Thymus (tissue), 11 donors: Measurements from ENCODE around the gene S1PR3. TPM values are rescaled to one million over a fixed set of nuclear protein-coding genes. Genes with fewer than 3 reads are reported as not detected.

Experiments used
- DNase-seq, 9 donors: peaks; one replicate each; pipeline ENCODE4 v3.0.0-alpha.2; 2013; ENCODE audit warnings: low spot score in 9 of 9, low read depth in 6 of 9, missing footprints in 1 of 9
- H3K27ac ChIP-seq, 2 donors: one replicate each; pipeline ENCODE4 v1.5.1; 2013; ENCODE audit warnings: control low read depth in 1 of 2, low read depth in 1 of 2, low read length in 1 of 2, mild to moderate bottlenecking in 1 of 2, moderate library complexity in 1 of 2
- H3K27me3 ChIP-seq, 2 donors: one replicate each; pipeline ENCODE4 v1.5.1; 2013; ENCODE audit warnings: low read length in 1 of 2; ENCODE audit not compliant: control insufficient read depth in 2 of 2, insufficient read depth in 1 of 2
- H3K36me3 ChIP-seq, 2 donors: one replicate each; pipeline ENCODE4 v1.5.1; 2013; ENCODE audit warnings: low read length in 1 of 2, mild to moderate bottlenecking in 1 of 2, moderate library complexity in 1 of 2; ENCODE audit not compliant: control insufficient read depth in 2 of 2, insufficient read depth in 2 of 2
- H3K4me1 ChIP-seq, 2 donors: one replicate each; pipeline ENCODE4 v1.5.1; 2013; ENCODE audit warnings: low read length in 2 of 2; ENCODE audit not compliant: control insufficient read depth in 2 of 2, insufficient read depth in 2 of 2
- H3K4me3 ChIP-seq, 2 donors: one replicate each; pipeline ENCODE4 v1.5.1; 2013; ENCODE audit warnings: low read length in 2 of 2, control low read depth in 1 of 2, mild to moderate bottlenecking in 1 of 2
- H3K9me3 ChIP-seq, 2 donors: one replicate each; pipeline ENCODE4 v1.5.1; 2013; ENCODE audit warnings: low read length in 1 of 2, mild to moderate bottlenecking in 1 of 2; ENCODE audit not compliant: control insufficient read depth in 2 of 2, insufficient read depth in 1 of 2
- WGBS: extraction: QIAGEN DNeasy Blood & Tissue Kit; methylation state at CpG from one replicate; pipeline ENCODE4 v1.1.7; 2013; 5-methylcytosine and 5-hydroxymethylcytosine counted together
- polyA plus RNA-seq: library from polyadenylated mRNA; stranded (reverse); fragments of 200-250 nt; gene quantifications from one replicate; pipeline ENCODE4 v1.2.3, GENCODE V29; 2013
- total RNA-seq: library from RNA; stranded (reverse); fragments of 120-200 nt; gene quantifications from one replicate; pipeline ENCODE4 v1.2.4, GENCODE V29; 2013
- donor health status: healthy.

The S1PR3 gene
- total and polyA plus RNA-seq, 2 donors = 4.7 to 5.9 TPM

- Histone ChIP-seq H3K9me3 (no peaks in the 10 kb centered on the region), H3K4me1 (peaks cover 16 to 18% of the 10 kb centered on the region in 2 donors), H3K27me3 (no peaks in the 10 kb centered on the region), H3K36me3 (no peaks in the 10 kb centered on the region), H3K4me3 (no peak overlapping the region), H3K27ac (no peak overlapping the region)
- 91% methylated on average over 3 of the region's 3 CpGs for WGBS
- DNase-seq = no peak
Observed at GRCh38 chr9:88960632-88961031, 30.6 kb upstream of the S1PR3 start.

- WGBS = 95% methylated on average over 8 of the region's 8 CpGs
Observed at GRCh38 chr9:88965473-88965872, 25.8 kb upstream of the S1PR3 start.

GRCh38 chr9:88966894-88967676, 24.2 kb upstream of the S1PR3 start:
- H3K36me3 ChIP-seq = no peaks in the 10 kb centered on the region
- H3K9me3 ChIP-seq = no peaks in the 10 kb centered on the region
- peaks cover 4 to 9% of the 10 kb centered on the region in 2 donors for H3K4me1 ChIP-seq
- no peak for DNase-seq
- H3K27ac ChIP-seq = no peak overlapping the region
- WGBS = 86% methylated on average over 10 of the region's 10 CpGs
- peaks cover 0 to 8% of the 10 kb centered on the region in 2 donors for H3K27me3 ChIP-seq
- H3K4me3 ChIP-seq = no peak overlapping the region

More at GRCh38 chr9:88965473-88965872, 25.8 kb upstream of the S1PR3 start:
- peaks cover 4 to 9% of the 10 kb centered on the region in 2 donors for H3K4me1 ChIP-seq
- peaks cover 0 to 8% of the 10 kb centered on the region in 2 donors for H3K27me3 ChIP-seq
- H3K9me3 ChIP-seq = no peaks in the 10 kb centered on the region
- H3K36me3 ChIP-seq = no peaks in the 10 kb centered on the region
- H3K4me3 ChIP-seq = no peak overlapping the region
- H3K27ac ChIP-seq = no peak overlapping the region
- no peak for DNase-seq

- H3K27ac ChIP-seq = no peak overlapping the region
- H3K27me3 ChIP-seq = peaks cover 0 to 8% of the 10 kb centered on the region in 2 donors
- WGBS = 92% methylated on average over 4 of the region's 4 CpGs
- no peaks in the 10 kb centered on the region for H3K36me3 ChIP-seq
- peaks cover 4 to 13% of the 10 kb centered on the region in 2 donors for H3K4me1 ChIP-seq
- DNase-seq = no peak
- peaks cover 1 to 7% of the 10 kb centered on the region in 2 donors for H3K9me3 ChIP-seq
- no peak overlapping the region for H3K4me3 ChIP-seq
Observed at GRCh38 chr9:88968799-88969198, 22.5 kb upstream of the S1PR3 start.

GRCh38 chr9:88969646-88970373, 21.5 kb upstream of the S1PR3 start:
- WGBS = 80% methylated on average over 8 of the region's 8 CpGs

GRCh38 chr9:88971131-88971960, 19.9 kb upstream of the S1PR3 start:
- Histone ChIP-seq H3K27ac (no peak overlapping the region), H3K27me3 (peaks cover 0 to 13% of the 10 kb centered on the region in 2 donors), H3K36me3 (no peaks in the 10 kb centered on the region), H3K4me1 (peaks cover 4 to 13% of the 10 kb centered on the region in 2 donors), H3K4me3 (no peak overlapping the region), H3K9me3 (peaks cover 1 to 7% of the 10 kb centered on the region in 2 donors)
- WGBS = 90% methylated on average over 23 of the region's 23 CpGs
- no peak for DNase-seq

More at GRCh38 chr9:88969646-88970373, 21.5 kb upstream of the S1PR3 start:
- peak in 1 of 9 donors; percentile 29 for DNase-seq
- Histone ChIP-seq H3K4me1 (peaks cover 4 to 13% of the 10 kb centered on the region in 2 donors), H3K4me3 (no peak overlapping the region), H3K27me3 (peaks cover 0 to 8% of the 10 kb centered on the region in 2 donors), H3K27ac (no peak overlapping the region), H3K9me3 (peaks cover 1 to 7% of the 10 kb centered on the region in 2 donors), H3K36me3 (no peaks in the 10 kb centered on the region)

GRCh38 chr9:88972401-88972800, 18.9 kb upstream of the S1PR3 start:
- Histone ChIP-seq H3K27ac (no peak overlapping the region), H3K4me1 (peaks cover 4 to 13% of the 10 kb centered on the region in 2 donors), H3K4me3 (no peak overlapping the region), H3K9me3 (peaks cover 1 to 7% of the 10 kb centered on the region in 2 donors), H3K36me3 (no peaks in the 10 kb centered on the region), H3K27me3 (peaks cover 0 to 15% of the 10 kb centered on the region in 2 donors)
- WGBS = 88% methylated on average over 4 of the region's 4 CpGs
- no peak for DNase-seq

- WGBS = 96% methylated on average over 12 of the region's 12 CpGs
- Histone ChIP-seq H3K27ac (no peak overlapping the region), H3K9me3 (peaks cover 1 to 7% of the 10 kb centered on the region in 2 donors), H3K36me3 (no peaks in the 10 kb centered on the region), H3K4me3 (no peak overlapping the region), H3K27me3 (peaks cover 0 to 21% of the 10 kb centered on the region in 2 donors), H3K4me1 (peaks cover 4 to 13% of the 10 kb centered on the region in 2 donors)
- no peak for DNase-seq
Observed at GRCh38 chr9:88973281-88974045, 17.8 kb upstream of the S1PR3 start.
